Right renal pelvis (tissue), 4 donors: ENCODE measurements around the gene HNRNPF. TPM values are rescaled to one million over a fixed set of nuclear protein-coding genes. Genes with fewer than 3 reads are reported as not detected.

ENCODE experiments used
- polyA plus RNA-seq, 4 donors: library from polyadenylated mRNA; unstranded; fragments of 120-200 nt; gene quantifications; one replicate each; pipeline ENCODE4 v1.2.1, GENCODE V29; 2013; ENCODE audit not compliant: insufficient read length in 4 of 4

Gene HNRNPF
- polyA plus RNA-seq, 4 donors = 215 to 239 (median 232) TPM

Other genes with a start within 250 kb of the HNRNPF start
- gene RASGEF1A, start 142.1 kb downstream of the HNRNPF start, polyA plus RNA-seq = 1 to 10 TPM; 1.2 to 1.7 (median 1.5) TPM
- 1 to 10 TPM in 1 of 4 donors, not detected in 3; 2.2 TPM for gene FXYD4, start 37.5 kb downstream of the HNRNPF start, polyA plus RNA-seq
- gene ZNF487, start 27.9 kb upstream of the HNRNPF start, polyA plus RNA-seq = 10 to 100 TPM; 10.4 to 12.6 (median 11.6) TPM
- gene ZNF239, start 165.4 kb upstream of the HNRNPF start, polyA plus RNA-seq = 10 to 100 TPM in 3 of 4 donors, 1 to 10 TPM in 1; 10.0 to 16.3 (median 12.6) TPM
- gene ZNF485, start 197.3 kb upstream of the HNRNPF start, polyA plus RNA-seq = 1 to 10 TPM; 4.3 to 5.4 (median 4.7) TPM
- 10 to 100 TPM; 56.6 to 74.2 (median 69.1) TPM for gene ZNF32, start 239.7 kb upstream of the HNRNPF start, polyA plus RNA-seq